NAMALWA (cell line): ENCODE data around the gene NBPF10.
"Not testable (repeated sequence)": the region's sequence is repeated elsewhere in the genome, so short reads cannot be mapped to it uniquely, and the experiment has no call there.

Experiments
- DNase-seq: peaks from one replicate; pipeline ENCODE4 v3.0.0-alpha.2; 2015; ENCODE audit warnings: low spot score

The NBPF10 gene

DNA sequence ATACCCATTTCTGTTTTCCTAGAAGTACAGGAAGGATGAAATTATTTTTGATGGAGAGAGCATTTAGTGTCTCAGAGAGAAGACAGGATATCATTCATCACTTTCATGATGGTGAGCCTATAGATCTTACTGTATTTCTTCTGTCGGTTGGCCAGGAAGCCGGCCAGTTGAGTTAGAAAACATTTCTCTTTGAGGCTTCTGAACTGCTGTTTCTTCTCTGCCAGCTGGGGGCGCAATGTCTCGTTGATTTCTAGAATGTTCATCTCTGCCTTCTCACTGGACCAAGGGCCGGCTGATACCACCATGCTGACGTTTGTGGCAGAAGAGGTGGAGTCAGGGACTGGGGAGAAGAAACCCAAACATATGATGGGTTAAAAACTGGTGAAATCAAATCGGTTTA, at the start of gene NBPF10:
NBPF10 (minus strand) TSS at position 340 of the 400 bp plus-strand sequence; CDS start at position 305, 35 bp downstream.
- not testable (repeated sequence) for DNase-seq

- DNase-seq = not testable (repeated sequence)
Observed at GRCh38 chr1:146174531-146174930, 29.9 kb upstream of the NBPF10 start.

- not testable (repeated sequence) for DNase-seq
Observed at GRCh38 chr1:146167740-146168139, 23.1 kb upstream of the NBPF10 start.

DNA sequence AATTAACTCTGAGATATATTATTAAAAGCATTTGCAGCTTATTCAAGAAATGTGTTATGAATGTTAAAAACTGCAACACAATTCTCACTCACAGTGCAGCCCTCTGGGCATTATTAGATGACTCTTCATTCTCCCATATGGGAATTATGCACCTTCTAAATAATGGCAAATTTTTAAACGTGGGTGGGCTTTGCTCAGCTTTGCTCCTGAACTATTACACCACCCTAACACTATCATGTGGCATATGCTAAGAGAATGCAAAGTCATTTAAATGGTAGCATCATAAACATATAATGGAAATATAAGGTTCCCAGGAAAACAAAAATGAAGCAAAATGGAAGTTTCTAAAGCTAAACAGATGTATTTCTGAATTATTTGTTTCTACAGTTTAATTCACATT, 22.7 kb upstream of the NBPF10 start:
- DNase-seq = not testable (repeated sequence)
